HK-2 (cell line): ENCODE measurements around the gene THTPA.
A peak's percentile ranks its signal among the peaks of the same experiment; 100 is the strongest.

Experiments
- DNase-seq: peaks from one replicate; pipeline ENCODE4 v3.0.0-alpha.2; 2018; ENCODE audit not compliant: unreplicated experiment

THTPA gene

GRCh38 chr14:23551266-23552028 is 4.6 kb upstream of the THTPA start, which contains the start of gene ZFHX2:
TSS of gene ZFHX2 (minus strand) at chr14:23551765. CDS start at chr14:23535325, 16,440 bp downstream.
- DNase-seq: peak; percentile 88

GRCh38 chr14:23555533-23555881 is 564 bp upstream of the THTPA start:
- no peak for DNase-seq

DNA sequence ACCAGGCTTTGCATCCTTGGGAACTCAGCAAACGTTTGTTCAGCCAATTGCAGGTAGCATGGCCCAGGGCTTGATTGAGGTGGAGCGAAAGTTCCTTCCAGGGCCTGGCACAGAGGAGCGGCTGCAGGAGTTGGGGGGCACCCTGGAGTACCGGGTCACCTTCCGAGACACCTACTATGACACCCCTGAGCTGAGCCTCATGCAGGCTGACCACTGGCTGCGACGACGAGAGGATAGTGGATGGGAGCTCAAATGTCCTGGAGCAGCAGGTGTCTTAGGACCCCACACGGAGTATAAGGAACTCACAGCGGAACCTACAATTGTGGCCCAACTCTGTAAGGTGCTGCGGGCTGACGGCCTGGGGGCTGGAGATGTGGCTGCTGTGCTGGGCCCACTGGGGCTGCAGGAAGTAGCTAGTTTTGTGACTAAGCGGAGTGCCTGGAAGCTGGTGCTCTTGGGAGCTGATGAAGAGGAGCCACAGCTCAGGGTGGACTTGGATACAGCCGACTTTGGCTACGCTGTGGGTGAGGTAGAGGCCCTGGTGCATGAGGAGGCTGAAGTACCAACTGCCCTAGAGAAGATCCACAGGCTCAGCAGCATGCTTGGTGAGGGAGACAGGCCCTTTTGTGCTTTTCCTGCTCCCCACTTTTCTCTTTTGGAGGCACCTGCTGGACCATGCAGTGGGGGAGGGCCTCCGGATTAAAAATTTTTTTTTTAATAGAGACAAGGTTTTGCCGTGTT is 799 bp downstream of the THTPA start:
- no peak for DNase-seq

GRCh38 chr14:23557521-23557920 is 1.4 kb downstream of the THTPA start:
- no peak for DNase-seq

DNA sequence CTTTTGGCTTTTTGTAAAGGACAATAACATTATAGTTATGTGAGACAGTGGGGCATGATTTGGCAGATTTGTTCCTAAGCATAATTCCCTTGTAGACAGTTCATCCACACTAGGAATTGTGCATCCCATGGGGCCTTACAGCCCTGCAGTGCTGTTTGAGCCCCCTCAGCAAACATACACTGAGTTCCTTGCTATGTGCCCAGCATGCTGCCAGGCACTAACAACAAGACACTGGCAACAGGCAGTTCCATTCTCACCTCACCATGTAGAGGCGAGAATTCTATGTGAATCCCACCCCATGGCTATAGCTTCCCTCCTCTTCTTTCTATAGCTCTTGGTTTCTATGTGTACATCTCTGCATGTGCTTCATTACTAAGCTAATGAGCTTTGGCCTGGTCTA is 1.9 kb downstream of the THTPA start:
- DNase-seq: no peak

DNA sequence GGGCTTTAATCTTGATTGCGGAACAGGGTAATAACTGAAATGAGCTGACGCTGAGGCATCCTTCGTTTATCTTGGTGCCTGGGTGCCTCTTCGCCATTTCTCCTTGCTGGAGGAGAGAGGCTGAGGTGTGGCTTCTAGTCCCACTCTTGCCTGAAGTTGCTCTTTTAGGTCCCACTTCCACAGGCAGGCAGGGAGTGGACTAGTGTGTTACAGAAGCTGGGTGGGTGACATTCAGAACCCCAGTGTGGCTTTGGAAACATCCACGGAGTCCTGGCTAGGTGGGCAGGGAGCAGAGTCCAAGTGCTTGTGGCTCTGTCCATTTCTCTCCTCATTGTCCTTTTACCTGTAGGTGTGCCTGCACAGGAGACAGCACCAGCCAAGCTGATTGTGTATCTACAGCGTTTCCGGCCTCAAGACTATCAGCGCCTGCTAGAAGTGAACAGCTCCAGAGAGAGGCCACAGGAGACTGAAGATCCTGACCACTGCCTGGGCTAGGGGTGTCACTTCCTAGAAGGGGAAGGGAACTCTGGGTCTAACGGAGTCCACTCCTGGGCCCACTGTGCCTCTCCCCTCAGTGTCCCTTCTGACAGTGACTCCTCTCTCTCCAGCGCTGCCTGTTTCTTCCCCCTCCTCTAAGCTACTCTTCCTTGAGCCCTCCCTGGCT is 2.4 kb downstream of the THTPA start:
- no peak for DNase-seq

- DNase-seq: peak; percentile 55
Measured at GRCh38 chr14:23559010-23559925, 3.2 kb downstream of the THTPA start.

DNA sequence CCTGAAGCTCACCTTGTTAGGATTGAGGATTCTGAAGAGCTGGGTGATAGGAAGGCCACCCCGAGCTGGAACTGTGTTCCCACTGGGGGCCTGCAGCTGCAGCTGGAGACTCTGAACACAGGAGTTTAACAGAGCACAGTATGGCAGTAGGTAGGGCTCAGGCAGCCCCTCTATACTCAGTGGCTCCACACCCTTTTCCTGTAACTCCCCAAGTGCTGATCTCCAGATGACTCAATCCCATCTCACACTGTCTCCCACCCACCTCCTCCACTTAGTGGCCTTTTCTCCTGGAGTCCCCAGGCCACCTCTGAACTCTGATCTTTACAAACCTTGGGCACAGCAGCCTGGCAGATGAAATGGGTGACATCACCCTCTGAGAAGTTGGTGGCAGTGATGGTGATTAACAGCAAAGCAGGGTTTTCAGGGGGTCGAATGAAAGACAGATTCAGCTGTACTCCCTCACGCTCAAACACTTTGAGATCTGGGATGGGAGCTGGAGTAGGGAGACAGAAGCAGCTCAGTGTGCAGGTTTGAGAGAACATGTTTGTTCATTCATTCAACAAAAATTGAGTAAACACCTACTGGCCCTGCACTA is 4.0 kb downstream of the THTPA start:
- DNase-seq: no peak

DNA sequence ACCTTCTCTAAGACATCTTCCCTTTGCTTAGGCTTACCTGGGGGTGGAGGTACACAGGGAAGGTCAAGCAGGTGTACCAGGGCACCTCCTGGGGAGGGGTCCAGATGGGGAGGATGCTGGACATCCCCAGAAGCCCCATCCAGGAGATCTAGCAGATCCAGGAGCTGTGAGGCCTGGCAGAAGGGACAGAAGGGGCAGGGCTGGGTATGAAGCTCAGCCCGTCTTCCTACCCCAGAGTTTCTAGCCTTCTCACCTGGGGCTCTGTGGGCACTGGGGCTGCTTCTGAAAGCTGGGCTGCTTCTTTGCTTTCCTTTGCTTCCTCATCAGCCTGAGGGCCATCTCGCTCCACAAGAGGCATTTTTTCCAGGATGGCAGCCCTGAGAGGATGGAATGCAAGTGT is 5.2 kb downstream of the THTPA start:
- no peak for DNase-seq

DNA sequence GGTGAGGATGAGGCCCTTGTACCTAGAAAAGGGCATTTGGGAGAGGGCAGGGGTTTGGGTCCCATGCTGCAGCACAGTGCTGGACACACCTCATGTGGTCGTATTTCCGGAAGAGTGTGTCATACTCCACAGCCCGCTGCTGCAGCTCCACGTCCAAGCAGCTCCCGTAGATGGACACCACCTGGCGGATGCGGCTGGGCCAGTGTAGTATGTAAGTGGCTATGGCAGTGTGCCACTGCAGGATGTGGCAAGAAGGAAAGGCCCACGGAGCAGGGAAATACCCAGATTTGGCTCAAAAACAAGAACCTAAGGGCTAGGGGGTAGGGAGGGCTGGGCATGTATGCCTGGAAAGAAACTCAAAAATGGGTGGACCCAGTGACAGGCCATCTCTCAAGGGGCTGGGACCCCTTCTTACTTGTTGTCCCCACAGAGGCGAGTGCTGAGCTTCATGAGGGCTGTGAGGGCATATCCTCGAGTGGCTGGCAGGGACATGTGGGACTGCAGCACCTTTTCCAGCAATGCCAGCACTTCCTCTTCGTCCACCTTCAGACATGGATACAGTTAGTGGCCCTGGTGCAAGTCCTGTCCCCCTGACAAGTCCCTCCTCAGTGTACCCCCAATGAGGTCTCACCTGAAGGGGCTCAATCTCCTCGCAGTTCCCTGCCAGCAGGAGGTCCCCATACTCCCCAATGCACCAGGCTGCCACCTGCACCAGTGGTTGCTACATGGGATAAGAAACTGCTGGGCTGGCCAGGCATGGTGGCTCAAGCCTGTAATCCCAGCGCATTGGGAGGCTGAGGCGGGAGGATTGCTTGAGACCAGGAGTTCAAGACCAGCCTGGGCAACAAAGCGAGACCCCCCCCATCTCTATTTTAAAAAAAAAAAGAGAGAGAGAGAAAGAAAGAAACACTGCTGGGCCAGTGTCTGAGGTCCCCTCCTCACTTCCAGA is 6.1 kb downstream of the THTPA start:
- DNase-seq: no peak

DNA sequence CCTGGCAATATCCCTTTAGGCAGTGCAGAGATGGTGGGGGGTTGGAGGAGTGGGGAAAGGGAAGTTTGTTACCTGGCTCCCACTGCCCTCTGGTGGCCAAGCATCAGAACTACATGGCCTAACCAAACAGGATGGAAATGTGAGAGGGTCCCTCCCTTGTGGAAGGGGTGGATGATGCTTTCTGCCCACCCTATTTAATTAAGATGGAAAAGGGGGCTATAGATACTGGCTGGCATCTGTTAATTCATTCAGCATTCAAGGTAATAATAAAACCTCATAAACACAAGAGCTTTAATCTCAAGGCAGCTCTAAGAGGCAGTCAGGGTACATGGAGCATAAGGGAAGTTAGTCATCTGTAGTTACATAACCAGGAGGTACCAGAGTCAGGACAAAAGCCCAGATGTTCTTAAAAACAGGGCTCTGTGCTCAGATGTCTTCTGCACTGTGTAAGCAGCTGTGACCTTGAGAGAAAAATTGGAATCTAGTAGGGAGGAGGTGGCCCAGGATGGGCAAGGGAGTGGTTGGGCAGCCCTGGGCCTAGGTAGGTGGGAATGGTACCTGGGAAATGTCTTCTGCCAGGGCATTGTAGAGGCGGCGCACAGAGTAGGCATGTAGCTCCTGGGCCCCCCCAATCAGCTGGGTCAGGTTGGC is 6.9 kb downstream of the THTPA start:
- peak; percentile 44 for DNase-seq

GRCh38 chr14:23563473-23564180 is 7.6 kb downstream of the THTPA start:
- DNase-seq: no peak

- DNase-seq: no peak
Measured at GRCh38 chr14:23564181-23564812, 8.2 kb downstream of the THTPA start.

- no peak for DNase-seq
Measured at GRCh38 chr14:23564876-23565275, 8.8 kb downstream of the THTPA start.

DNA sequence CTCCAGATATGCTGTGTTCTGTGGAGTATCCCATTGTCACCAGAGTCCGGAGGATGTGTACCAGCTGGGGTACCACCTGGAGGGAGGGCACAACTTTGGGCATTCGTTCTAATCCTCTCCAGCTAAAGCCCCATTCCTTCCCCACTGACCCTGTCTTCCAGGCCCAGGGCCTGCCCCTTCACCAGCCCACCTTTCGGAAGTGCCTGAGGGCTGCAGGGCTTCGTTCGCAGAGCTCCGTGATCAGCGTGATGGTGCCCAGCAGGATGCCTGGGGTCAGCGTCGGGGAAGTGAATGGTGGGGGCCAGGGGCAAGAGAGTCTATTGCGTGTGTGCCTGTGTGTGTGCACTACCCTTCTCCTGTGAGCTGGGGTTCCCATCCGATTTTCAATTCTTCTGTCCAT is 9.6 kb downstream of the THTPA start:
- no peak for DNase-seq

- DNase-seq: no peak
Measured at GRCh38 chr14:23566112-23566777, 10.2 kb downstream of the THTPA start.

DNA sequence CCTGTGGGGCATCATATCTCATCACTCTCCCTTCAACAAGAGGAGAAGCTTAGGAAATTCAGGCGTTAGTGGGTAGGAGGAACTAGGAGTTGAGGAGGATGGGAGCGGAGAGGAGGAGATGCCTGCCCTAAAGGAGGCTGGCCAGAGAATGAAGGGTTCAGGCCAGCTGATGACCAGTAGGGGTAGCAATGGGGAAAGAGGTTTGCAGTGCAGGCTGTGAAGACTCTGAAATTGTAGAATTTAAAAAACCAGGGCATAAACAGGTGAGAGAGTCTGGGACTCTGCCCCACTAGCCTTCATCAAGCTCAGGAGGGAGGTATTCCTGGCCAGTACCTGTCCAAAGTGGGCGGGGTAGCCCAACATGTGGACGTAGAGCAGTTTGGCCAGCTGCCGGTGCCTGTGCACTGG is 10.7 kb downstream of the THTPA start:
- no peak for DNase-seq
